Nephron progenitor cell (in vitro differentiated cells): ENCODE data around the gene KCNQ2.
A peak's percentile ranks its signal among the peaks of the same experiment; 100 is the strongest.

Source experiments
- DNase-seq: peaks from one replicate; pipeline ENCODE4 v3.0.0; 2021
- H3K27ac Mint-ChIP-seq: 2 replicates; pipeline ENCODE4 v1.8.0; 2021; ENCODE audit warnings: mild to moderate bottlenecking, moderate library complexity, mixed read lengths
- H3K27me3 Mint-ChIP-seq: 2 replicates; pipeline ENCODE4 v1.8.0; 2021; ENCODE audit warnings: mild to moderate bottlenecking, low read depth, mixed read lengths; ENCODE audit not compliant: poor library complexity
- H3K36me3 Mint-ChIP-seq: 2 replicates; pipeline ENCODE4 v1.8.0; 2021; ENCODE audit warnings: low read depth, mixed read lengths
- H3K4me1 Mint-ChIP-seq: 2 replicates; pipeline ENCODE4 v1.8.0; 2021; ENCODE audit warnings: mixed read lengths
- H3K4me3 Mint-ChIP-seq: 2 replicates; pipeline ENCODE4 v1.8.0; 2021; ENCODE audit warnings: mild to moderate bottlenecking, moderate library complexity, mixed read lengths
- H3K9me3 Mint-ChIP-seq: 2 replicates; pipeline ENCODE4 v1.8.0; 2021; ENCODE audit warnings: mild to moderate bottlenecking, moderate library complexity, mixed read lengths
- CTCF ChIP-seq: fragments of 200-600 bp; sonication (generic); IDR thresholded peaks from 2 replicates; pipeline ENCODE4 v1.5.0; 2021; ENCODE audit warnings: antibody characterized with exemption

The KCNQ2 gene

GRCh38 chr20:63462244-63462643 is 10.2 kb downstream of the KCNQ2 start:
- Mint-ChIP-seq H3K27ac (no peak overlapping the region), H3K27me3 (peaks cover 21% of the 10 kb centered on the region), H3K4me1 (peaks cover 24% of the 10 kb centered on the region), H3K4me3 (no peak overlapping the region), H3K36me3 (no peaks in the 10 kb centered on the region), H3K9me3 (no peaks in the 10 kb centered on the region)
- TF ChIP-seq CTCF, result no peak
- DNase-seq, result no peak

- no peaks in the 10 kb centered on the region for H3K36me3 Mint-ChIP-seq
- H3K9me3 Mint-ChIP-seq, result no peaks in the 10 kb centered on the region
- H3K4me1 Mint-ChIP-seq, result peaks cover 22% of the 10 kb centered on the region
- no peak for TF ChIP-seq CTCF
- DNase-seq, result peak; percentile 89
- peaks cover 21% of the 10 kb centered on the region for H3K27me3 Mint-ChIP-seq
- no peak overlapping the region for H3K4me3 Mint-ChIP-seq
- H3K27ac Mint-ChIP-seq, result no peak overlapping the region
Measured at GRCh38 chr20:63461104-63461763, 11.2 kb downstream of the KCNQ2 start.

GRCh38 chr20:63459070-63459380 is 13.4 kb downstream of the KCNQ2 start:
- Mint-ChIP-seq H3K27ac (peak overlapping the region; percentile 54), H3K36me3 (no peaks in the 10 kb centered on the region), H3K27me3 (peaks cover 20% of the 10 kb centered on the region), H3K4me3 (no peak overlapping the region), H3K4me1 (peaks cover 28% of the 10 kb centered on the region), H3K9me3 (no peaks in the 10 kb centered on the region)
- no peak for TF ChIP-seq CTCF
- no peak for DNase-seq

- no peak for DNase-seq
Measured at GRCh38 chr20:63458170-63459069, 14.0 kb downstream of the KCNQ2 start.

GRCh38 chr20:63457737-63458136 is 14.7 kb downstream of the KCNQ2 start:
- H3K27ac Mint-ChIP-seq, result no peak overlapping the region
- H3K4me3 Mint-ChIP-seq, result no peak overlapping the region
- H3K9me3 Mint-ChIP-seq, result no peaks in the 10 kb centered on the region
- no peak for DNase-seq
- H3K36me3 Mint-ChIP-seq, result no peaks in the 10 kb centered on the region
- H3K27me3 Mint-ChIP-seq, result peaks cover 16% of the 10 kb centered on the region
- no peak for TF ChIP-seq CTCF
- peaks cover 27% of the 10 kb centered on the region for H3K4me1 Mint-ChIP-seq

More at GRCh38 chr20:63458170-63459069, 14.0 kb downstream of the KCNQ2 start:
- Mint-ChIP-seq H3K4me3 (no peak overlapping the region), H3K36me3 (no peaks in the 10 kb centered on the region), H3K27me3 (peaks cover 18% of the 10 kb centered on the region), H3K9me3 (no peaks in the 10 kb centered on the region), H3K27ac (no peak overlapping the region), H3K4me1 (peaks cover 28% of the 10 kb centered on the region)
- TF ChIP-seq CTCF, result no peak
